Liver (tissue), 9 donors: ENCODE measurements around the gene NKD2. TPM values are rescaled to one million over a fixed set of nuclear protein-coding genes. Genes with fewer than 3 reads are reported as not detected.

Experiments
- DNase-seq: peaks from one replicate; pipeline ENCODE4 v3.0.0-alpha.2; 2017; ENCODE audit warnings: low spot score
- H3K27ac ChIP-seq, 2 donors: one replicate each; pipeline ENCODE4 v1.7.0; 2013; ENCODE audit warnings: inconsistent platforms in 2 of 2, low read length in 2 of 2, control low read depth in 1 of 2, low read depth in 1 of 2, mild to moderate bottlenecking in 1 of 2
- H3K27me3 ChIP-seq, 4 donors: one replicate each; pipeline versions ENCODE4 v1.6.1 to v1.7.0; 2013; ENCODE audit warnings: low read length in 3 of 4, inconsistent platforms in 1 of 4, mild to moderate bottlenecking in 1 of 4, moderate library complexity in 1 of 4; ENCODE audit not compliant: control insufficient read depth in 4 of 4, insufficient read depth in 4 of 4
- H3K36me3 ChIP-seq, 4 donors: one replicate each; pipeline versions ENCODE4 v1.6.1 to v1.7.0; 2013; ENCODE audit warnings: low read length in 3 of 4, mild to moderate bottlenecking in 3 of 4, low read depth in 1 of 4, moderate library complexity in 1 of 4; ENCODE audit not compliant: control insufficient read depth in 4 of 4, insufficient read depth in 3 of 4
- H3K4me1 ChIP-seq, 4 donors: one replicate each; pipeline versions ENCODE4 v1.6.1 to v1.7.0; 2013; ENCODE audit warnings: low read length in 3 of 4, mild to moderate bottlenecking in 3 of 4, moderate library complexity in 1 of 4; ENCODE audit not compliant: control insufficient read depth in 4 of 4, insufficient read depth in 4 of 4
- H3K4me3 ChIP-seq, 3 donors: one replicate each; pipeline versions ENCODE4 v1.6.1 to v1.7.0; 2013; ENCODE audit warnings: low read length in 3 of 3, control low read depth in 1 of 3, low read depth in 1 of 3, mild to moderate bottlenecking in 1 of 3
- H3K9ac ChIP-seq, 2 donors: one replicate each; pipeline ENCODE4 v1.7.0; 2013; ENCODE audit warnings: low read length in 2 of 2, mild to moderate bottlenecking in 2 of 2, moderate library complexity in 2 of 2, control low read depth in 1 of 2, low read depth in 1 of 2
- H3K9me3 ChIP-seq, 4 donors: one replicate each; pipeline versions ENCODE4 v1.6.1 to v1.7.0; 2013; ENCODE audit warnings: low read length in 3 of 4; ENCODE audit not compliant: control insufficient read depth in 4 of 4
- ATF3 ChIP-seq: IDR thresholded peaks from 2 replicates; pipeline ENCODE4 v1.6.1; 2016; ENCODE audit warnings: antibody characterized with exemption
- CTCF ChIP-seq: fragments of 150-350 bp; IDR thresholded peaks from 2 replicates; pipeline ENCODE4 v1.5.1; 2017; ENCODE audit warnings: improper control_type of control experiment, low read depth, low read length; ENCODE audit not compliant: missing input control
- EGR1 ChIP-seq, 2 donors: IDR thresholded peaks; 2 replicates each; pipeline ENCODE4 v1.6.1; 2016 to 2018; ENCODE audit warnings: antibody characterized with exemption in 2 of 2, low read depth in 2 of 2
- FOXA1 ChIP-seq: IDR thresholded peaks from 2 replicates; pipeline ENCODE4 v1.6.1; 2016; ENCODE audit warnings: antibody characterized with exemption
- FOXA2 ChIP-seq: IDR thresholded peaks from 2 replicates; pipeline ENCODE4 v1.6.1; 2016; ENCODE audit warnings: antibody characterized with exemption
- HNF4A ChIP-seq, 2 donors: conservative IDR thresholded peaks; 2 replicates each; pipeline ENCODE4 v1.6.1; 2016; ENCODE audit warnings: antibody characterized with exemption in 2 of 2, mild to moderate bottlenecking in 2 of 2
- HNF4G ChIP-seq: IDR thresholded peaks from 2 replicates; pipeline ENCODE4 v1.6.1; 2016; ENCODE audit warnings: antibody characterized with exemption
- JUND ChIP-seq, 2 donors: IDR thresholded peaks; 2 replicates each; pipeline ENCODE4 v1.6.1; 2016; ENCODE audit warnings: antibody characterized with exemption in 2 of 2
- MAX ChIP-seq: IDR thresholded peaks from 2 replicates; pipeline ENCODE4 v1.6.1; 2016; ENCODE audit warnings: antibody characterized with exemption
- NR2F2 ChIP-seq: IDR thresholded peaks from 2 replicates; pipeline ENCODE4 v1.6.1; 2016; ENCODE audit warnings: antibody characterized with exemption
- REST ChIP-seq: IDR thresholded peaks from 2 replicates; pipeline ENCODE4 v1.6.1; 2016; ENCODE audit warnings: antibody characterized with exemption, mild to moderate bottlenecking
- SP1 ChIP-seq: IDR thresholded peaks from 2 replicates; pipeline ENCODE4 v1.6.1; 2018; ENCODE audit warnings: antibody characterized with exemption, mild to moderate bottlenecking
- TAF1 ChIP-seq: conservative IDR thresholded peaks from 2 replicates; pipeline ENCODE4 v1.6.1; 2016; ENCODE audit warnings: antibody characterized with exemption, mild to moderate bottlenecking
- YY1 ChIP-seq: IDR thresholded peaks from 2 replicates; pipeline ENCODE4 v1.6.1; 2016; ENCODE audit warnings: antibody characterized with exemption, mild to moderate bottlenecking
- ZBTB33 ChIP-seq: IDR thresholded peaks from 2 replicates; pipeline ENCODE4 v1.6.1; 2016; ENCODE audit warnings: antibody characterized with exemption
- WGBS: extraction: QIAGEN DNeasy Blood & Tissue Kit; methylation state at CpG from one replicate; pipeline ENCODE4 v1.1.7; 2013; 5-methylcytosine and 5-hydroxymethylcytosine counted together
- polyA plus RNA-seq, 2 donors: library from polyadenylated mRNA; stranded (reverse) in 1 of 2; unstranded in 1 of 2; fragments of 200-250 nt in 1 of 2; fragments of >200 nt in 1 of 2; fragmentation: Nextera tagmentation in 1 of 2; extraction: Ambion mirVana in 1 of 2; gene quantifications; one replicate each; pipeline versions ENCODE4 v1.2.1 to v1.2.3, GENCODE V29; 2013 to 2015
- total RNA-seq, 2 donors: library from RNA; depleted of rRNA; stranded (reverse); fragments of >200 nt; gene quantifications; one replicate each; pipeline ENCODE4 v1.2.3, GENCODE V29; 2014
- donor health status: healthy.
- donor health status: healthy.
- donor health status: healthy.
- donor health status: healthy.
- donor health status: healthy.

Gene NKD2
- total and polyA plus RNA-seq, 4 donors = 0.09 to 1.3 (median 0.42) TPM

- TF ChIP-seq ATF3 (no peak), EGR1 (IDR thresholded peaks at IDR 0.05; ENCODE audit: low read depth in 2 of 2) (no peak), JUND (IDR thresholded peaks at IDR 0.05) (no peak)
These were observed 29.3 kb upstream of the NKD2 start (continued) for GRCh38 chr5:979100-979817.

- TF ChIP-seq MAX (no peak), FOXA2 (no peak), YY1 (no peak), TAF1 (no peak), JUND (IDR thresholded peaks at IDR 0.05) (no peak), FOXA1 (no peak), EGR1 (IDR thresholded peaks at IDR 0.05; ENCODE audit: low read depth in 2 of 2) (no peak), ZBTB33 (no peak), CTCF (no peak)
- Histone ChIP-seq H3K4me3 (no peak overlapping the region), H3K9ac (no peak overlapping the region), H3K27ac (no peak overlapping the region), H3K27me3 (peaks cover 0 to 3% (median 0%) of the 10 kb centered on the region in 4 donors), H3K9me3 (no peaks in the 10 kb centered on the region), H3K4me1 (no peaks in the 10 kb centered on the region), H3K36me3 (no peaks in the 10 kb centered on the region)
- WGBS = 74% methylated on average over 17 of the region's 17 CpGs
- no peak for DNase-seq
These were observed 28.5 kb upstream of the NKD2 start for GRCh38 chr5:980001-980588.

- TF ChIP-seq CTCF (no peak), SP1 (no peak), EGR1 (IDR thresholded peaks at IDR 0.05; ENCODE audit: low read depth in 2 of 2) (no peak), REST (no peak), ATF3 (no peak), FOXA1 (no peak), NR2F2 (no peak), MAX (no peak), ZBTB33 (no peak), YY1 (no peak), HNF4A (conservative IDR thresholded peaks at IDR 0.05) (no peak), HNF4G (no peak)
- Histone ChIP-seq H3K36me3 (no peaks in the 10 kb centered on the region), H3K9ac (no peak overlapping the region), H3K4me3 (no peak overlapping the region), H3K4me1 (no peaks in the 10 kb centered on the region), H3K27me3 (peaks cover 0 to 3% (median 0%) of the 10 kb centered on the region in 4 donors), H3K9me3 (no peaks in the 10 kb centered on the region), H3K27ac (no peak overlapping the region)
- no peak for DNase-seq
- 68% methylated on average over 6 of the region's 6 CpGs for WGBS
These were observed 27.6 kb upstream of the NKD2 start for GRCh38 chr5:980966-981365.
